ENCODE measurements around the gene ZBTB5.

GRCh38 chr9:37404590-37404989 is 60.7 kb downstream of the ZBTB5 start:
- no peak for TF ChIP-seq CTCF (IDR thresholded peaks at IDR 0.05)
- no peak for TF ChIP-seq SIN3A (IDR thresholded peaks at IDR 0.05; ENCODE audit: borderline replicate concordance, insufficient read depth, low read depth, low read length)
- TF ChIP-seq, protein P1, sequence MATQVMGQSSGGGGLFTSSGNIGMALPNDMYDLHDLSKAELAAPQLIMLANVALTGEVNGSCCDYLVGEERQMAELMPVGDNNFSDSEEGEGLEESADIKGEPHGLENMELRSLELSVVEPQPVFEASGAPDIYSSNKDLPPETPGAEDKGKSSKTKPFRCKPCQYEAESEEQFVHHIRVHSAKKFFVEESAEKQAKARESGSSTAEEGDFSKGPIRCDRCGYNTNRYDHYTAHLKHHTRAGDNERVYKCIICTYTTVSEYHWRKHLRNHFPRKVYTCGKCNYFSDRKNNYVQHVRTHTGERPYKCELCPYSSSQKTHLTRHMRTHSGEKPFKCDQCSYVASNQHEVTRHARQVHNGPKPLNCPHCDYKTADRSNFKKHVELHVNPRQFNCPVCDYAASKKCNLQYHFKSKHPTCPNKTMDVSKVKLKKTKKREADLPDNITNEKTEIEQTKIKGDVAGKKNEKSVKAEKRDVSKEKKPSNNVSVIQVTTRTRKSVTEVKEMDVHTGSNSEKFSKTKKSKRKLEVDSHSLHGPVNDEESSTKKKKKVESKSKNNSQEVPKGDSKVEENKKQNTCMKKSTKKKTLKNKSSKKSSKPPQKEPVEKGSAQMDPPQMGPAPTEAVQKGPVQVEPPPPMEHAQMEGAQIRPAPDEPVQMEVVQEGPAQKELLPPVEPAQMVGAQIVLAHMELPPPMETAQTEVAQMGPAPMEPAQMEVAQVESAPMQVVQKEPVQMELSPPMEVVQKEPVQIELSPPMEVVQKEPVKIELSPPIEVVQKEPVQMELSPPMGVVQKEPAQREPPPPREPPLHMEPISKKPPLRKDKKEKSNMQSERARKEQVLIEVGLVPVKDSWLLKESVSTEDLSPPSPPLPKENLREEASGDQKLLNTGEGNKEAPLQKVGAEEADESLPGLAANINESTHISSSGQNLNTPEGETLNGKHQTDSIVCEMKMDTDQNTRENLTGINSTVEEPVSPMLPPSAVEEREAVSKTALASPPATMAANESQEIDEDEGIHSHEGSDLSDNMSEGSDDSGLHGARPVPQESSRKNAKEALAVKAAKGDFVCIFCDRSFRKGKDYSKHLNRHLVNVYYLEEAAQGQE (IDR thresholded peaks at IDR 0.05; ENCODE audit: insufficient read depth in 1 of 2, low read depth in 2 of 2, low read length in 1 of 2) = no peak
- no peak for TF ChIP-seq POLR2AphosphoS5 (IDR thresholded peaks at IDR 0.05; ENCODE audit: low read depth, low read length)
